Endodermal cell (in vitro differentiated cells): Measurements from ENCODE around the gene TTC29. TPM values are rescaled to one million over a fixed set of nuclear protein-coding genes. Genes with fewer than 3 reads are reported as not detected.
A peak's percentile ranks its signal among the peaks of the same experiment; 100 is the strongest.

ENCODE experiments used
- DNase-seq: peaks from one replicate; pipeline ENCODE4 v3.0.0-alpha.2; 2017
- H3K27ac ChIP-seq: 2 replicates; pipeline ENCODE4 v1.5.1; 2013; ENCODE audit warnings: mild to moderate bottlenecking, low read depth, low read length, moderate library complexity
- H3K27me3 ChIP-seq: 2 replicates; pipeline ENCODE4 v1.6.1; 2013; ENCODE audit warnings: mild to moderate bottlenecking, low read length, moderate library complexity; ENCODE audit not compliant: insufficient read depth, control insufficient read depth, poor library complexity, severe bottlenecking
- H3K36me3 ChIP-seq: 2 replicates; pipeline ENCODE4 v1.7.0; 2013; ENCODE audit warnings: mild to moderate bottlenecking, low read length, moderate library complexity; ENCODE audit not compliant: control insufficient read depth, insufficient read depth
- H3K4me1 ChIP-seq: one replicate; pipeline ENCODE4 v1.7.0; 2013; ENCODE audit warnings: low read length; ENCODE audit not compliant: control insufficient read depth, insufficient read depth
- H3K4me3 ChIP-seq: 2 replicates; pipeline ENCODE4 v1.5.1; 2013; ENCODE audit warnings: mild to moderate bottlenecking, low read length, moderate library complexity
- H3K9ac ChIP-seq: 2 replicates; pipeline ENCODE4 v1.6.1; 2013; ENCODE audit warnings: mild to moderate bottlenecking, low read length, moderate library complexity; ENCODE audit not compliant: poor library complexity, severe bottlenecking; ENCODE audit errors: extremely low read depth
- H3K9me3 ChIP-seq: 2 replicates; pipeline ENCODE4 v1.6.1; 2013; ENCODE audit warnings: mild to moderate bottlenecking, low read length, moderate library complexity; ENCODE audit not compliant: control insufficient read depth
- H3K27ac Mint-ChIP-seq: 2 replicates; pipeline ENCODE4 v1.8.0; 2020; ENCODE audit warnings: mixed read lengths
- H3K27me3 Mint-ChIP-seq: 2 replicates; pipeline ENCODE4 v1.8.0; 2021; ENCODE audit warnings: mild to moderate bottlenecking, mixed read lengths; ENCODE audit not compliant: insufficient read depth
- H3K36me3 Mint-ChIP-seq: 2 replicates; pipeline ENCODE4 v1.8.0; 2020; ENCODE audit warnings: low read depth, mixed read lengths
- H3K4me1 Mint-ChIP-seq: 2 replicates; pipeline ENCODE4 v1.8.0; 2020; ENCODE audit warnings: mixed read lengths
- H3K4me3 Mint-ChIP-seq: 2 replicates; pipeline ENCODE4 v1.8.0; 2020; ENCODE audit warnings: mild to moderate bottlenecking, moderate library complexity, mixed read lengths
- H3K9me3 Mint-ChIP-seq: 2 replicates; pipeline ENCODE4 v1.8.0; 2020; ENCODE audit warnings: mild to moderate bottlenecking, mixed read lengths
- WGBS, 2 experiments: methylation state at CpG; one replicate each; pipeline versions ENCODE4 v1.1.5 to v1.1.7; 2013; ENCODE audit warnings: missing lambda C conversion rate in 2 of 2, mixed read lengths in 1 of 2; ENCODE audit not compliant: insufficient coverage in 1 of 2, insufficient read length in 1 of 2; 5-methylcytosine and 5-hydroxymethylcytosine counted together
- total RNA-seq, 2 donors: library from RNA; stranded (reverse); fragmentation: NEBNext Ultra II Directional in 1 of 2; extraction: Animal tissue kit (Norgen Biotek cat#: 25700) in 1 of 2; gene quantifications; 2 replicates in 1 of 2; 3 replicates in 1 of 2; pipeline ENCODE4 v1.2.1, GENCODE V29; 2021
- TF ChIP-seq, protein P1 (sequence below): fragments of 200-600 bp; sonication (generic); conservative IDR thresholded peaks from 2 replicates; pipeline ENCODE4 v1.5.0; 2021; ENCODE audit warnings: antibody characterized with exemption, mild to moderate bottlenecking

Gene TTC29
- total RNA-seq, 2 donors from 2014 or later, result 2.7 to 6.5 TPM

GRCh38 chr4:146930673-146931072 lies 15.0 kb downstream of the TTC29 start:
- H3K27me3 ChIP-seq, result no peaks in the 10 kb centered on the region
- no peaks in the 10 kb centered on the region for H3K36me3 ChIP-seq
- Mint-ChIP-seq H3K9me3 (no peaks in the 10 kb centered on the region), H3K4me3 (no peak overlapping the region), H3K27me3 (no peaks in the 10 kb centered on the region), H3K27ac (no peak overlapping the region), H3K36me3 (no peaks in the 10 kb centered on the region), H3K4me1 (peaks cover 6% of the 10 kb centered on the region)
- no peak overlapping the region for H3K27ac ChIP-seq
- no peak overlapping the region for H3K9ac ChIP-seq
- TF ChIP-seq, protein P1, sequence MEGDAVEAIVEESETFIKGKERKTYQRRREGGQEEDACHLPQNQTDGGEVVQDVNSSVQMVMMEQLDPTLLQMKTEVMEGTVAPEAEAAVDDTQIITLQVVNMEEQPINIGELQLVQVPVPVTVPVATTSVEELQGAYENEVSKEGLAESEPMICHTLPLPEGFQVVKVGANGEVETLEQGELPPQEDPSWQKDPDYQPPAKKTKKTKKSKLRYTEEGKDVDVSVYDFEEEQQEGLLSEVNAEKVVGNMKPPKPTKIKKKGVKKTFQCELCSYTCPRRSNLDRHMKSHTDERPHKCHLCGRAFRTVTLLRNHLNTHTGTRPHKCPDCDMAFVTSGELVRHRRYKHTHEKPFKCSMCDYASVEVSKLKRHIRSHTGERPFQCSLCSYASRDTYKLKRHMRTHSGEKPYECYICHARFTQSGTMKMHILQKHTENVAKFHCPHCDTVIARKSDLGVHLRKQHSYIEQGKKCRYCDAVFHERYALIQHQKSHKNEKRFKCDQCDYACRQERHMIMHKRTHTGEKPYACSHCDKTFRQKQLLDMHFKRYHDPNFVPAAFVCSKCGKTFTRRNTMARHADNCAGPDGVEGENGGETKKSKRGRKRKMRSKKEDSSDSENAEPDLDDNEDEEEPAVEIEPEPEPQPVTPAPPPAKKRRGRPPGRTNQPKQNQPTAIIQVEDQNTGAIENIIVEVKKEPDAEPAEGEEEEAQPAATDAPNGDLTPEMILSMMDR, result no peak
- no peaks in the 10 kb centered on the region for H3K9me3 ChIP-seq
- H3K4me1 ChIP-seq, result peaks cover 3% of the 10 kb centered on the region
- no peak overlapping the region for H3K4me3 ChIP-seq
- no peak for DNase-seq
- WGBS, 2 experiments, result 98 to 100% methylated on average over 1 to 2 of the region's 2 CpGs

- no peaks in the 10 kb centered on the region for H3K9me3 Mint-ChIP-seq
Observed at GRCh38 chr4:146927695-146928094, 18.0 kb downstream of the TTC29 start.

DNA sequence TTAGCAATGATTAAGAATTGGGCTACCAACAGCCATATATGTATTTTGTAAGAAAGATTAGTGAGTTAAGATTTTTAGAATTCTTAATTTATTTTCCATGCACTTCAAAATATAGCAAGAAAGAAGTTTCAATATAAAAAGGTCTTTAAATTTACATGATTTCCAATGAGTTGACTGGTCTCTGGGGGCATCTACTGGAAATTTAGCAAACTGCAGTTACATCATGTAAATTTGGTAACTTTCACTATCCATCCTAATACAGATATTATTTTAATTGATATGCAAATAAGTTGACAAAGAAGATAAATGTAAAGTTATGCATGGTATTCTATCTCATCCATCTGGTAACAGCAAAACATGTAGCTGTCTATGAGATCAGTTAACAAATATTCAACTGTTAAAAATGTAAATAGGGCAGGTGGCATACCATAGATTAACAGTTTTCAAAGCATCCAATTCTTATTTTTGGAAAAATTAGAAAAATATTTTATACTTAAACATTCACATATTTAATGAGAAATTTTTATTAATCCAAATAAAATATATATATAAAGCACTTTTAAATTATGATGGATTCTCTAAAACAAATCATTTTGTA lies 29.1 kb downstream of the TTC29 start:
- Mint-ChIP-seq H3K4me1 (no peaks in the 10 kb centered on the region), H3K9me3 (no peaks in the 10 kb centered on the region), H3K27ac (no peak overlapping the region), H3K36me3 (no peaks in the 10 kb centered on the region), H3K4me3 (no peak overlapping the region), H3K27me3 (no peaks in the 10 kb centered on the region)
- TF ChIP-seq, protein P1, result peak; percentile 94
- H3K4me3 ChIP-seq, result no peak overlapping the region
- no peak overlapping the region for H3K27ac ChIP-seq
- H3K27me3 ChIP-seq, result no peaks in the 10 kb centered on the region
- no peak for DNase-seq
- H3K9ac ChIP-seq, result no peak overlapping the region
- no peaks in the 10 kb centered on the region for H3K36me3 ChIP-seq
- no peaks in the 10 kb centered on the region for H3K4me1 ChIP-seq
- H3K9me3 ChIP-seq, result no peaks in the 10 kb centered on the region

More at GRCh38 chr4:146927695-146928094, 18.0 kb downstream of the TTC29 start:
- Mint-ChIP-seq H3K27ac (no peak overlapping the region), H3K36me3 (no peaks in the 10 kb centered on the region), H3K4me1 (peaks cover 7% of the 10 kb centered on the region), H3K4me3 (no peak overlapping the region), H3K27me3 (no peaks in the 10 kb centered on the region)
- no peaks in the 10 kb centered on the region for H3K36me3 ChIP-seq
- WGBS, 2 experiments, result 88 to 96% methylated on average over 2 of the region's 2 CpGs
- H3K27me3 ChIP-seq, result no peaks in the 10 kb centered on the region
- no peak overlapping the region for H3K4me3 ChIP-seq
- no peak overlapping the region for H3K9ac ChIP-seq
- H3K9me3 ChIP-seq, result no peaks in the 10 kb centered on the region
- peaks cover 3% of the 10 kb centered on the region for H3K4me1 ChIP-seq
- TF ChIP-seq, protein P1, result no peak
- no peak for DNase-seq
- H3K27ac ChIP-seq, result no peak overlapping the region
